NCI-H460 (cell line): ENCODE data around the gene CLBA1. TPM values are rescaled to one million over a fixed set of nuclear protein-coding genes. Genes with fewer than 3 reads are reported as not detected.

Experiments used
- DNase-seq: peaks from one replicate; pipeline ENCODE4 v3.0.0-alpha.2; 2016; ENCODE audit warnings: low read depth; ENCODE audit errors: extremely low read depth
- total RNA-seq: library from RNA; depleted of rRNA; stranded (reverse); fragments of >200 nt; shearing (Covaris generic); gene quantifications from 2 replicates; pipeline ENCODE4 v1.2.3, GENCODE V29; 2014

Gene CLBA1
- total RNA-seq, 1 experiment from 2014 or later: 11.8 TPM

DNA sequence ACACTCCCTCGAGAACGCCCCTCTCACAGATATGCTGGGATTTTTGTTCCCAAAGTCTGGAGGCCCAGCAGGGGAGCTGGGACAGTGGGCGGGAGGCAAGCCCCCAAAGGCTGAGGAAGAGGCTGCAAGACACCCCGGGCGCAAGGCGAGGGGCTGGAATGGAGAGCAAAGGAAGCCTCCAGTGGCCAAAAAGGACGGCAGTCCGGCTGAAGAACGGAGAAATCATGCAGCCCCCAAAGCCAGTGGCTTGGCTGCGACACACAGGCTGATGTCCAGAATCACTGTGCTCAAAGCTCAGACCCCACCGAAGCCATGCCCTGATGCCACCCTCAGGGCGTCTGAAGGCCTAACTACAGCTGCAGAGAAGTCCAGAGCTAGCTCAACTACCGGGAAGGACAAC is 10.9 kb downstream of the CLBA1 start:
- no peak for DNase-seq

DNA sequence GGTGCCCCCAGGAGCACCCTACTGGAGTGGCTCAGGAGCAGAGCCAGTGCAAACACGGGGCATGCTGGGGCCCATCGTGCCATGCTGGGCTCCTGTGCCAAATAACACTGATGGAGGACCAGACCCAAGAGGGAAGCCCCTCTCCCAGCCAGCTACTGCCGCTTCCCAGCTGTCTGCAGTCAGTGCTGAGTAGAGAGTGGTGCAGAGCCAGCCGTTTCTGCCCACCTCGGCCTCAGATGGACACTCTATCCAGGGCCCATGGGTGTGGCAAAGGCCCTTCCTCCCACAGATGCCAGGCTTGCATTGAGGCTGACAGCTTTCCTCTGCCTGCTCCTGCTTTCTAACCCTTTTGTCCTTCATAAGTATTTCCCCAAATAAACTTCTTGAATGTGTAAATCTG is 13.2 kb downstream of the CLBA1 start:
- no peak for DNase-seq

DNA sequence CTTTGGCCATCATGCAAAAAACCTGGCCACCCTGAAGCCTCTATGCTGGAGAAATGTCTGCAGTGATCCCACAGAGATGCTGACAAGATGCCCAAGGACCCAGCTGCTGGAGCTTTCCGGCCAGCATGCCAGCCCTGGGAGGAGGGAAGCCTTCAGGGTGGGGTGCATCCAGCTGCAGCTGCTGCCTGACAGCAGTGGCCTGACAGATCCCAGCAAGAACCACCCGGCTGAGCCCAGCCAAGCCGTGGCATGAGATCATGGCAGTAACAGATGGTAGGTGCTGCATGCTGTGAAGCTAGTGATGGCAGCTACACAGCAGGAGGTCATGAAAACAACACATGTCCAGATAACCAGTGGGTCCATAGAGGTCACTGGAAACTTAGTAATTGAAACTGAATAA is 13.8 kb downstream of the CLBA1 start:
- DNase-seq: no peak

DNA sequence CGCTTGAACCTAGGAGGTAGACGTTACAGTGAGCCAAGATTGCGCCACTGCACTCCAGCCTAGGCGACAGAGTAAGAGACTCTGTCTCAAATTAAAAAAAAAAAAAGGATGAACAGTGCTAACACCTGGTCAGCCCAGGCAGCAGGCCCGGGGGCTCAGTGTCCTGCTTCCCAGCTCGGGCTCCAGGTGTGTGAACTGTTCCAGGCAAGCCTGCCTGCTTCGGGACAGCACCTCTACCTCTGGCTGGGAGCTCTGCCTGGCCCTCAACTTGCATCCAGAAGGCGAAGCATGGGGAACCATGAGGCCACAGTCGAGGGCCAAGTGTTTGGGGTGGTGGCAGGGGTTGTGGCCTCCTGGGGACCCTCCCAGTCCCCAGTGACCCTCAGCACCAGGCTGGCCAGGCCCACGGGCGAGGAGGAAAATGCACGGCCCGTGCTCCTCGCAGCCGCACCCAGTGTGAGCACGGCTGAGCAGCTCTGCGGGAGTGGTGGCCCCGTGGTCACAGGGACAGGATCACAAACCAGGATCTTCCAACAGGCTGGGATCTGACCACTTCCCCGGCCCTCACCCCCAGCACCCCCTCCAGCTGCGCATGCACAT is 19.8 kb downstream of the CLBA1 start:
- no peak for DNase-seq

DNA sequence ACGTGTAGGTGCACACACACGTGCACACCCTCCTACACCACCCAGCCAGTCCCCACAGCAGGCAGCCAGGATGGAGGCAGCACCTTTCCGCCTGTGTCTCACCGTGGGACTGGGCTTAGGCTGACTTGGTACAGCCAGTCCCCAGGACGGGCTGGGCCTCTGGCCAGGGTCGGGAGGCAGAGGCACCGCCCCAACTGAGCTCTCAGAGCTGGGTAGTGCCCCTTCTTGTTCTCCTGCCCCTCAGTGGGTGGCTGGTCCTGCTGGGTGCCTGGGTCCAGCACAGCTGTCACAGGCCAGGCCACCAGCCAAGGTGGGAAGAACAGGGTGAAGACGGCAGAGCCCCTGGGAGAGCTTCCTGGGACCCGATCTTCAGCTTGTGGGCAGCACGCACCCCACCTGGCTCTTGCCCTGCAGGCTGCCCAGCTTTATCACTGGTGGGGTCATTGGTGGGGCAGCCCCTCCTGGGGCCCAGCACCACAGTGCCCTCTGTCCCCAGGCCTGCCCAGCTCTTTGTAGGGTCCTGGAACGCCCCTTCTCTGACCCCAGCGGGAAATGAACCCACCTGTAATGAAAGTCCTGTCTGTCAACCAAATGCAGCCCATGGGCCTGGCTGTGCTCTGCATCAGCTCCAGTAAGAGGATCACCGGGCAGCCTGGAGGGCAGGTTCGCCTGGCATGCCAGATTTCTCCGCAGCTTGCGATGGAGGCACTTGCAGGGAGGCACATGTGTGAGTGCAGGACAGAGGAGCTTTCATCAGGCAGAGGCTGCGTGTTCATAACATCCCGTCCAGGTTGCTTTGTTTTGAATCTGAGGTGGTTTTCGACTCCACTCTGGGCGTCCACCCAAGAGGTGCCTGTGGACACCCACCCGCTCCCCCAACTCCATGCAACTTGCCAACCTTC is 20.6 kb downstream of the CLBA1 start:
- no peak for DNase-seq

DNA sequence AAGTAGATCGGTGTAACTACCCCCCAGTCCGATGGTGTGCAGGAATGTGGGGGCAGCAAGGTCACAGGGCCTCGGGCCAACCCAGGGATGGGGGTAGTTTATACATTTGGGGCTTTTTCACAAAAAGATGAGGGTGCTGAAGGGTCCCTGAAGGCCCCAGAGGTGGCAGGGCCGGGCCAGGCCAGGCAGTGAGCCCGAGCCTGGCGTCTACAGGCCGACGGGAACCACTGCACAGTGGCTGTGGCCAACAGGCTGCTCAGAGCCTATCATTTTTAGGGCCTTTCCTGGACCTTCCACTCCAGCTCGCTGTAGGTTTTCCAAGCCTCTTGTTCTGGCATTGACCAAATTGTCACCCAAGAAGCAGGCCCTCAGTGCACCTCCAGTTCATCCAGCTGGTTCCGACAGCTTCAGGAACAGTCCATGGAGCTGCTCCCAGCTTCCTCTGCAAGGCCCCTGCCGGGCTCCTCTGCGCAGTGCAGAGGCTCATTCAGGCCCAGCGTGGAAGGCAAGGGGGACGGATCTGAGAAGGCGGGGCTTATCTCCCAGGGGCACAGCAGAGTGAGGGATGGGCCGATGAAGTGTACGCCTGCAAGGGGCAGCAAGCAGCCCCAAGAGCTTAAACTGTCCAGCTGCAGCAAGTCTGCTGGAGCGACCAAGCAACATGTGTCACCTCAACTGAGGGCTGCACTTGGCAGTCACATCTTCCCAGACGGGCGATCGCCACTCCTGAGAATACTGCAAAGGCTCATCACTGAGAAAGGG is 21.4 kb downstream of the CLBA1 start:
- DNase-seq: no peak

DNA sequence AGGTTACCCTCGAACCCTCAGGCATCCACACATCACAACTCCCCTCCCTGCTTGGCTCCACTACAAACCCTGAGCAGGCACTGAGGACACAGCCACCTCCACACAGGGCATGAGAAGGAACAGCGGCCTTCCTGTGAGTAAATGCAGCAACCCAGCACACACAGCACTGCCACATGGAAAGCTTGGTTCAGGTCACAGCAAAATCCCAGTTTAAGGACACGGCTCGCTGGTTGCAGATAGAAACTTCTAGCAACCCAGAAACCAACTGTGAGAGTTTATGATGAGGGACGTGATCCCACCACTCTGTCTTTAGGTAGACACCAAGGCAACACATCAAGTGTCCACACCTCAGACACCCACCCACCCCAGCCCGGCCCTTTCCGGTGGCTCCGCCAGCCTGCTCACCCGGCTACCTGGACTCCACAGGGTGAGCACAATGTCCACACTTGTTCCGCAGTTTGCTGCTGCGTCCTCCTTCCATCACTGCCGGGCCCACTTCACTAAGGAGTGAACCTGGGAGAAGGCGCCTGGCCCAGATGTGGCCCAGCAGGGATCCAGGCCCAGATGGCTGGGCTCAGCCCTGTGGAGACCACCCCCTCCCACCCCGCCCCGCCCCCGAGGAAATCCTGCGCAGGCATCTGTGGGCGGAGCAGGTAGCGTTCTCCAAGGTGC is 22.1 kb downstream of the CLBA1 start:
- no peak for DNase-seq

DNA sequence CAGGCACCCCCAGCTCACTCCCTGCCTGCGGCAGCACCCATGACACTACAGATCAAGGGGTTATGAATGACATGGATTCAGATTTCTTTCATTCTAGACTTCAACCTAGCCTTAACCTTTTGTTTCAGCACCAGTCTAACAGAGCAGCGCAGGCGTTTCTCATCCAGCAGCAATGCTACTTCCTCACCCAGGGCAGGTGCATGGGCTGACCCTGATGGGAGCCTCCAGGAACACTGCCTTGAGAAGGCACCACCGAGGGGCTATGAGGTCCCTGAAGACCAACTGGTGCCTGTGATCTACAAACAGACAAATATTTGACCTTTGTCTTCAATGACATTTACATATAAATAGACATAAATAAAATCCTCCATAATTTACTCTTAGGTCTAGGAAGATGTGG is 24.5 kb downstream of the CLBA1 start:
- no peak for DNase-seq

DNA sequence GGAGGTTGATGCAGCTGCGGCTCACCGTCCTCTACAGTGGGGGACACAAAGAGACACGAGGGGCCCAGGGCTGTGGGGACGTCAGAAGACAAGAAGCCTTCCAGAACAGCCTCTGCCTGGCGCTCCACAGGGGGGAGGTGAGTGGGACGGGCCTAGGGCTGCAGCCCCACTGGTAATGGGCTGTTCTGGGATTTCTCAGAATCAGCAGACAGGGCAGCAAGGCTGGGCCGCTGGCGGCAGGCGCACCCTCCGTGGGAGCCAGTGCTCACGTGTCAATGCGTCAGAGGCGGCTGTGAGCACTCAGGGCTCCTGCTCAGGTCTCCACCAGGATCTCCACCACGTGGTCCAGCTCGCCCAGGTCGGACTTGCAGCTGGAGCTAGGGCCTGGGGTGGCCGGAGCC is 25.3 kb downstream of the CLBA1 start:
- no peak for DNase-seq

DNA sequence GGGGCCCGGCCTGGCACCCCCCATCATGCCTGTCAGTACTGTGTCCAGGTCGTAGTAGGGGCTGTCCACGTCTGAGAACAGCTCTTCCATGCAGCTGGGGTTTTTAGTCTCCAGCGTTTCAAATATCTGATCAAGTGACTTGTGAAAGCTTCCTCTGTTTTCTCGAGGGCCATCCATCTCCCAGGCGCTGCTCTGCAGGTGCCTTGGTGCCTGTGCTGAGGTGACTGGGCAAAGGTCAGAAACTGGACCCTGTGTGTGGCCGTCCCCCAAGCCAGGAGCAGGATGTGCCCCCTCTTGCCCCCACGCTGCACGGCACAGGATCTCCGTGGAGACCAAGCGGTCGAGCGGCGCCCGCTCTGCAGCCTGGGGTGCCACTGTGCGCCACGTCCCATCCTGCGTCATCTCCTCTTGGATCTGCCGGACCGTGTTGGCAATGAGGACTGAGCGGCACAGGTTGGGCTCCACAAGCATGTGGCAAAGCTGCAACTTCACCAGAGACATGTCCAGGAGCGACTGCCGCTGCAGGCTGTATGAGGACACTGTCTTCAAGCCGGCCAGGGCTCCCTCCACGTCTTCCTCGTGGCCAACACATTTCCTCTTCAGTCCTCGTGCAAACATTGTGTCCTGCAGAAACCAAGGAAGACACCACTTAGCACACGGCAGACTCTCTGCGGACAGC is 25.9 kb downstream of the CLBA1 start:
- DNase-seq: no peak

DNA sequence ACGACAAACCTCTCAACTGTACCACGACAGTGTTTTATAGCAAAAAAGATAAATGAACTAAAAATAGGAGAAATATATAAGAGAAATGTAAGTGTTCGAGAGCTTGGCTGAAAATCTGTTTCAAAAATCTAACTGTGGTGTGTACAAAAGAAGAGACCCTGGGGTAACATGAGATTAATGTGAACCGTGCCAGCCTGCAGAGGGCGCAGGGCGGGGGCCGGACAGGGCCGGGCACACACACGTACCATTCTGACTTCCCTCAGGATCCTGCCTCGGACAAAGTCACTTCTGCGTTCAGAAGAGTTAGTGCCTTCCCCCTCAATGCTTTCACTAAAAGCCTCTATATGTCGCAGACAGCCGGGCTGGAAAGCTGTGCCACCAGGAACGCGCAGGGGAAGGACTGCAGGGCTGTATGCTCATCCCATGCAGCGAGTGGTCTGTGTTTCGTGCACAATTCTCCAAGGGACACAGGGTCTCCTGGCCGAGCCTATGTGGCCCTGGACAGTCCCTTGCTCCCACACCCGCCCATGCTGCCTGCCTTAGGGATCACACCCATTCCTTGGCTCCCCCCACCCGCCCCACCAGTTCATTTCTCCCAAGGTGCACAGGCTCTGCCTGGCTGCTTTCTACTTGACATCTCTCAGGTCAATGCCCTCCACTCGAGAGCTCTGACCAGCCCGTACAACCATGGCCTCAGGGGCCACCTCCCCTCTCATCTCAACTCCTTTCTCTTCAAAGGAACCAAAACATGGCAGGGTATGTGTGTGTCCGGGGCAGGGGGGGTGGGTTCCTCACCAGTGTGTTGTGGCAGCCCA is 26.8 kb downstream of the CLBA1 start:
- DNase-seq: no peak

DNA sequence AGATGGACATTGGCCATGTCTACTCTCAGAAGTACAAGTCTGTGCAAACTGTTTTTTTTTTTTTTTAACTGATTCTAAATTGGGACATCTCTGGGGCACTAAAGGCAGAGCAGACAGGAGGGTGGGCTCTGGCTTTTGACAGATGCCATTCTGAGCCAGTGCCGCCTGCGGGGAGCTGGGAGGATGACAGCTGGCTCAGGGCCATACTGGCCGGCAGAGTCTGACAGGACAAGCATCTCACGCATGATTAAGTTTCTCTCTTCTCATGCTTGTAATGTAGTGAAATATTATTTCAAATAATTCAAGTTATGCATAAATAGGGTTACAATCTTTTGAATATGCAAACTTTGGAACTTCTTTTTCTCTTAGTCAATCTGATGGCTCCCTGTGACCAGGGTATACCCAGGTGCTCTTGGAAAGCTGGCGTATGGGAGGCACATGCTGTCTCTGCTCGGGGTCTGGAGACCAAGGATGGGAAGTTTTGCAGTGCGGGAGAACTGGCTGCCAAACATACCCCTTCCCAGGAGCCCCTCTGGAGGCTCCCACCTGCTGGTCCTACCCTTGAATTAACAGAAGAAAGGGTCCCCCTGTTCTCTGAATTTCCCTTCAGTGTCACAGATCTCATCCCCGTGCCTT is 27.7 kb downstream of the CLBA1 start:
- DNase-seq: no peak

DNA sequence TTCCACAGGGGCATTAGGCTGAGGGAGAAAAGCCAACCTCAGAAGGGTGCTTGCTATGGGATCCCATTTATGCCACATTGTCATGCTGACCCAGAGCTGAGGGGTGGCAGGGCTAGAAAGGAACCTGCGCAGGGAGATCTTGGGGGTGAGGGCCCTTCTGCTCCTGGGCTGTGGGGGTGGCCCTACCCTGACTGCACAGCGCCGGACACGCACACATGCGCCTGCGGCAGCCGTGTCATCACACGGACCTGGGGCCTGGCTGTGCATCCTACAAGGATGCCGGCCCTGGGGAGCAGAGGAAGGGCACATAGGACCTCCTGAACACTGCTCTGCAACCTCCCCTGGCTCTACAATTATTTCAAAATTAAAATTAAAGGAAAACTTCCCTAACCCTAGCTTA is 28.4 kb downstream of the CLBA1 start:
- DNase-seq: no peak

DNA sequence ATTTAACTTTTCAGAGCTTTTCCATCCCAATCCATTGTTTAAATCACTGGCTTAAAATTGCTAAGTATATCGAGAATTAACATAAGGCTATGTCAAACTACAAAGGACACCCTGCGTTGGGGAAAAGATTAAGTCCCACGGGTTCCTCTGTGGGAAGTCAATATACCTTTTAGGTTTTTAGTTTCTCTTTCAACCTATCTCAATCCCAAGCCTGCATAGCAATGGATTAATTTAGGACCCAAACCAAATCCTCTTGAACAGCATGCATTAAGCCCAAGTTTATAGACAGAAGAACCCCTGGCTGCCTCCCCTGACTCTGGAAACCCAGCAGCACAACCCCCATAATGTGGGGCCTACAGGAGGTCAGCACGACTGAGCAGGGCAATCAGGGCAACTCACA is 29.0 kb downstream of the CLBA1 start:
- no peak for DNase-seq

DNA sequence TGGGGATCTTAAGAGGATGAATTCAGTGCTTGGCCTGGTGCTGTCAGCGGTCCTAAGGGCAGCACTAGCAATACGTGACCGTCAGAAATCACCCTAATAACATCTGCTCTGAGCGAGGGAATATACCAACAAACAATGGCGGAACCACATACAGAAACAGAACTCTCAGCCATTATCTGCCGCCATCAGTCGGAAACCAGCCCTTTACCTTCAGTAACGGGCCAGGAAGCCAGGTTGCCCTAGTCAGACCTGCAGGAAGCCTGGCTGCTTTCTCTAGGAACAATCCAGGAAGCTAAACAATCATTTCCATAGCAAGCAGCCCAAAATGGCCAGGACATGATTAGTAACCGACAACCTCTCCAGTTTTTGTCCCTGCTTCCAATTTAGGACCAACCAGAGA is 29.7 kb downstream of the CLBA1 start:
- DNase-seq: no peak

DNA sequence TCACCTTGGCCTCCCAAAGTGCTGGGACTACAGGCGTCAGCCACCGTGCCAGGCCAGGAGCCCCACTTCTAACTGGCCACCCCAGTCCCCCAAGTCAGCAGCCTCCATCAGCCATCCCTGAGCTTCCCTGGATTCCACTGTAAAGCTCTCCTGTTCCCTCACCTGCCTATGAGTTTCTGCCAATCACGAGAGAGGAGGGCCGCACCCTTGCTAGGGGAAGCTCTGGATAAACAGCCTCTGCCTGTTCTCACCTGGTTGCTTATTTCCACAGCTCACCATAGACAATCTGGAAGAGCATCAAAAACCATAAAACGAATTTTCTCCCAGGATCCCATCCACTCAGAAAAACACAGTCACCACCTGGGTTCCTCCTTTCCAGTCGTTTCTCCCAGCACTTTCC is 30.3 kb downstream of the CLBA1 start:
- DNase-seq: no peak

DNA sequence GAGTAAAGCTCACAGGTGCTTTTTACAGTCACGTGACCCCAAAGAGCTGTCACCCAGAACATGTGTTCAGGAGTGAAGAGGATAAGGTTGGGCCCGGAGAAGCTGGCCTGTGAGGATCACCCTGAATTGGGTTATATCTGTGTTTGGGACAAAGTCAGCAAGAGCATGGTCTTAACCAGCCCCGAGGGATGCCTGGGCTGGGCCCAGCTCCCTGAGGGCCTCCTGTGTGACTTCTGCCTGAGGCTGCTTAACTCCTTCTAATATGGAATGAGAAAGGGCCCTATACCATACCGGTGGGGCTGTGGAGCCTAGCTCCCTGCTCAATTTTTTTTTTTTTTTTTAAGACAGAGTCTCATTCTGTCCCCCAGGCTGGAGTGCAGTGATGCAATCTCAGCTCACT is 32.8 kb downstream of the CLBA1 start:
- no peak for DNase-seq

DNA sequence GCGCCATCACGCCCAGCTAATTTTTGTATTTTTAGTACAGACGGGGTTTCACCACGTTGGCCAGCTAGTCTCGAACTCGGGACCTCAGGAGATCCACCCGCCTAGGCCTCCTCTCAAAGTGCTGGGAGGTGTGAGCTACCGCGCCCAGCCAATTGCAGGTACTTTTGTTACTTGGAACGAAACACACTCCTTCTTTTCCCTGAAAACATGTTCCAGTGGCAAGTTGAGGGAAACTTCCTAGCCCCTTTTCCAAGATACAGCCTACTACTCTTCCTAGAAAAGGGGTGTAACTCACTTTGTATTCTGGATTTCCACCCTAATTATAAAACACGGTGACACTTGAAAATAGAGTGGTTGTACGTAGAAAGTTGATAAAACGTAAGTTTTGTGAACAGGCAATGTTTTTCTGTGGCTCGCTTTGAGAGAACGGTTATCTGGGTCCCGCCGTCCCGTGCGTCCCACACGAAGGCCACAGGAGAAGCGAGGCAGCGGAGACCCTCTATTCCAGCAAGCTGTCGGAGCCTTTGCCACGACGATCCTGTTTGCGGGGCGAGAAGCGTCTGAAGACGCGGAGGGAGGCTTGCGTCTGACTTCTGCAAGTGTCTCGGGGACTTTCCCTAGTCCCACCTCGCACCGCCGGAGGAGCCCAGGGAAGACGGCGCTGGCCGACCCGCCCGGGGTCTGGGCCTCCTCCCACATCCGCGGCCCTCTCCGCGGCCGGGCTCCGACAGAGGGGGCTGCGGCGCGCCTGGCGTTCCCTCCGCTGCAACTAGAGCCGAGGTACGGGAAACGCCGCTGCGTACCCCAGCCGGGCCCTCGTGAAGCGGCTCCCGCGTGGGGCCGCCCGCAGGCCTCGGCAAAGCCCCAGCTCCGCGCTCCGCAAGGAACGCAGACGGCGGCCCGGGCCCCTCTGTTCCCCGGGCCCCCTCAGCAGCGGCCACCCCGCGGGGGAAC is 34.5 kb downstream of the CLBA1 start:
- DNase-seq: no peak
